GM19035 (cell line): Measurements from ENCODE around the gene TBC1D23.
"Not testable (repeated sequence)": the region's sequence is repeated elsewhere in the genome, so short reads cannot be mapped to it uniquely, and the experiment has no call there.

Experiments used
- ATAC-seq: cut with Tn5 transposase; IDR thresholded peaks from one replicate; pipeline ENCODE4 v1.9.1; 2021; ENCODE audit not compliant: unreplicated experiment

The TBC1D23 gene

GRCh38 chr3:100260685-100261484 is at the start of gene TBC1D23:
Gene TBC1D23, plus strand, starts transcription at chr3:100260992. Its CDS starts 27 bp downstream, at chr3:100261019.
- ATAC-seq: peak; percentile 100

- ATAC-seq: no peak
Measured at GRCh38 chr3:100213891-100214573, 46.8 kb upstream of the TBC1D23 start.

DNA sequence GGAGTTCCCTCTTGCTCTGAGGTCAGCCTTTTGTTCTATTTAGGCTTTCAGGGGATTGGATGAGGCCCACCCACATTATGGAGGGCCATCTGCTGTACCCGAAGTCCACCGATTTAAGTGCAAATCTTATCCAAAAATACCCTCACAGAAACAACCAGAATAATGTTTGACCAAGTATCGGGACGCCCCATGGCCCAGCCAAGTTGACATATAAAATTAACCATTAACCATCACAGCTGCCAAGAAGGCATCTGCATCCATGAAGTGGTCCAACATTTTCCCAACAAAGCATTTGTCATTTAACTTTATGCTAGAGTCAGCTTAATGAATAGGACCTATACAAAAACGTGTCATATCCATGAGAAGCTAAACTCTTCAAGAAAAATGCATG is 46.2 kb upstream of the TBC1D23 start:
- no peak for ATAC-seq

DNA sequence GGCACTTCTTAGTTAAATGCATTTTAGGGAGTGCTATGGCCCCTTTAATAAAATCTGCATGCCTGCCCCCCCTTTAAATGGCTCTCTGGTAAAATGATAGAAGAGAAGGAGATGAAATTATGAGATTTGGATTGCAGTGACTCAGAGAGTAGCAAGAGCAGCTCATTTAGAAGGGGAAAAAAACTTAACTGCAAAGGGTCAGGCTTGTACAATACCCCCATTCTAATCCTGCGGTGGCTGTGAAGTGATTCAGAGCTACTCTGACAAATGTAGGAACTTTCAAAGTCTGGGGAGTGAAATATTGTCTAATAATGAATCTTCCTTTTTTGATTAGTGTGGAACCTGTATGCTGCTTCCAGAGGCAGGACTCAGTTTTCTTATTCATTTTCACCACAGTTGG is 44.1 kb upstream of the TBC1D23 start:
- ATAC-seq: no peak

DNA sequence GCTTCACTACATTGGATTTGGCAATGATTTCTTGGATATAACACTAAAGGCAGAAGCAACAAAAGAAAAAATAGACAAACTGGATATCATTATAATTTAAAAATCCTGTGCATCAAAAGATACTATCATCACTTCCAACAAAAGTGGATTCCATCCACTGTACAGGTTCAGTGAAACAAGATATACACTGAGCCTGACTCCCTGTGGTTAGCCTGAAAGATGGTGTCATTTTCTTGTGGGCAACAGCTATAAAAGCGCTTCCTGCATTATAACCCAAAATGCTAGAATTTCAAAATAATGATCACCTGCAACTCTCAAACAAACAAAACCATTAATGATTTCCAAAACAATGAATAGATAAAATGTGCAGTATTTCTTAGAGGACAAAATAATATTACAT is 39.6 kb upstream of the TBC1D23 start:
- ATAC-seq: no peak

DNA sequence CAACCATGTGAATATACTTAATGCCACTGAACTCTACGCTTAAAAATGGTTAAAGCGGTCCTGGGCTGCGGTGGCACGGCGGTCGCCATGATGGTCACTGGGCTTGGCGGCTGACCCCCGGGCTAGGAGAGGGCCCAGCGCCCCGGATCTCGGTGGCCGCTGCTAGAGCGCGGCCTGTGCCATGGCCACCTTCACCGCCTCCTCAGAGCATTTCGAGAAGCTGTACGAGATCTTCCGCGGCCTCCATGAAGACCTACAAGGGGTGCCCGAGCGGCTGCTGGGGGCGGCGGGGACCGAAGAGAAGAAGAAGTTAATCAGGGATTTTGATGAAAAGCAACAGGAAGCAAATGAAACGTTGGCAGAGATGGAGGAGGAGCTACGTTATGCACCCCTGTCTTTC is 35.6 kb upstream of the TBC1D23 start:
- no peak for ATAC-seq

DNA sequence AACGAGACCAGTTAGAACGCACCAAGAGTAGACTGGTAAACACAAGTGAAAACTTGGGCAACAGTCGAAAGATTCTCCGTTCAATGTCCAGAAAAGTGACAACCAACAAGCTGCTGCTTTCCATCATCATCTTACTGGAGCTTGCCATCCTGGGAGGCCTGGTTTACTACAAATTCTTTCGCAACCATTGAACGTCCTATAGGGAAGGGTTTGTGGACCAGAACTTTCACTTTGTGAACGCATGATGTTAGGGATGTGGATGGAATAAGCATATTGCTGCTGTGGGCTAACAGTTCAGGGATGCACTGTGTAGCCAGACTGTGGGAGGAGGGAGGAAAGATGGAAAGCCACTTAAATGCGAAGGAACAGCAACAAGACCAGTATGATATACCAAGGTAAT is 34.9 kb upstream of the TBC1D23 start:
- no peak for ATAC-seq

DNA sequence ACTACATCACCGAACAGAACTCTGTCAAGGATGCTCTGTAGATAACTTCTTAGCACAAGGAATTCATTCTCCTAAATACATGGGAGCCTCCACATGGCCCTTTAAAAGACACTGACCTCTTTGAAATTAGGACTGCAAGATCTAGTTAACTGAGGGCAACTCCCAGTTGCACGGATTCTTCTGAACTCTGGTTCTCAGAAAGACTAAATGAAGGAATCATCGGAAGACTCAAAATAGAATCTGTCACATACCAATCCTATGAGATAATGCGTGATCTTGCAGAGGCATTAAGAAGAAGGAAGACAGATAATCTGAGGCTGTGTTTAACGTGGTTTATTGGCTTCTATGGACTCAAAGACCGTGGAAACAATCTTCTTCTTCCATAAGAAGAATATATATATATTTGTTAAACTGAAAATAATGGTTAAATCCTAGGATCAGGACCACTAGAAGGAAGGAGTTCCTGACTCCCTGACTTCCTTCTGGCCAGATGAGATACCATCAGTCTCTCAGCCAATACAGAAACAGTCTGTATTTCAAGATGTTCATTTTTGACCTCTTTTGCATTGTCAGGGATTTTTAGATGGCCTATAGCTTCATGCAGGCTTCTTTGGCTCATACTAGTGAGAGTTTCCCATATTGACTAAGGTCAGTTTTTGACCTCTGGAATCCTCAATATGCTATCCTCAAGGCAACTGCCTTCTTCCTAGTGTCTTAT is 33.9 kb upstream of the TBC1D23 start:
- ATAC-seq: no peak

- no peak for ATAC-seq
Measured at GRCh38 chr3:100227511-100227921, 33.3 kb upstream of the TBC1D23 start.

DNA sequence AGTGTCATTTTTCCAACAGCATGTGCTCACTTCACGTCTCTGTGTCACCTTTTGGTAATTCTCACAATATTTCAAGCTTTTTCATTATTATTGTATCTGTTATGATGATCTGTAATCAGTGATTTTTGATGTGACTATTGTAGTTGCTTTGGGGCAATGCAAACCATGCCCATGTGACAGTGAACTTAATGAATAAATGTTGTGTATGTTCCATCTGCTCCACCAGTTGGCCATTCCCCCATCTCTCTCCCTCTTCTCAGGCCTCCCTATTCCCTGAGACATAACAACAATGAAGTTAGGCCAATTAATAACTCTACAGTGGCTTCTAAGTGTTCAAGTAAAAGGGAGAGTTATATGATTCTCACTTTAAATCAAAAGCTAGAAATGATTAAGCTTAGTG is 32.5 kb upstream of the TBC1D23 start:
- ATAC-seq: no peak

DNA sequence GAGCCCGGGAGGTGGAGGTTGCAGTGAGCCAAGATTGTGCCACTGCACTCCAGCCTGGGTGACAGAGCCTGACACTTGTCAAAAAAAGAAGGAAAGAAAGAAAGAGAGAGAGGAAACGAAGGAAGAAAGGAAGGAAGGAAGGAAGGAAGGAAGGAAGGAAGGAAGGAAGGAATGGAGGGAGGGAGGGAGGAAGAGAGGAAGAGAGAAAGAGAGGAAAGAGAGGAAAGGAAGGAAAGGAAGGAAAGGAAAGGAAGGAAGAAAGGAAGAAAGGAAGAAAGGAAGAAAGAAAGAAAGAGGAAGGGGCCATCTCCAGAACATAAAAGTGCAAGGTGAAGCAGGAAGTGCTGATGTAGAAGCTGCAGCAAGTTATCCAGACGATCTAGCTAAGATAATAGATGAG is 31.6 kb upstream of the TBC1D23 start:
- not testable (repeated sequence) for ATAC-seq

DNA sequence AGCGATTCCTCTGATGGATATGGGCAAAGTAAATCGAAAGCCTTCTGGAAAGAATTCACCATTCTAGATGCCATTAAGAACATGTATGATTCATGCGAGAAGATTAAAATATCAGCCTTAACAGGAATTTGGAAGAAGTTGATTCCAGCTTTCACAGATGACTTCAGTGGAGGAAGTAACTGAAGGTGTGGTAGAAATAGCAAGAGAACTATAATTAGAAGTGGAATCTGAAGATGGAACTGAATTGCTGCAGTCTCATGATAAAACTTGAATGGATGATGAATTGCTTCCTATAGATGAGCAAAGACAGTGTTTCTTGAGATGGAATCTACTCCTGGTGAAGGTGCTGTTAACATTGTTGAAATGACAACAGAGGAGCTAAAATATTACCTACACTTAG is 30.1 kb upstream of the TBC1D23 start:
- ATAC-seq: no peak

- no peak for ATAC-seq
Measured at GRCh38 chr3:100231668-100232067, 29.1 kb upstream of the TBC1D23 start.

GRCh38 chr3:100234364-100234763 is 26.4 kb upstream of the TBC1D23 start:
- no peak for ATAC-seq

DNA sequence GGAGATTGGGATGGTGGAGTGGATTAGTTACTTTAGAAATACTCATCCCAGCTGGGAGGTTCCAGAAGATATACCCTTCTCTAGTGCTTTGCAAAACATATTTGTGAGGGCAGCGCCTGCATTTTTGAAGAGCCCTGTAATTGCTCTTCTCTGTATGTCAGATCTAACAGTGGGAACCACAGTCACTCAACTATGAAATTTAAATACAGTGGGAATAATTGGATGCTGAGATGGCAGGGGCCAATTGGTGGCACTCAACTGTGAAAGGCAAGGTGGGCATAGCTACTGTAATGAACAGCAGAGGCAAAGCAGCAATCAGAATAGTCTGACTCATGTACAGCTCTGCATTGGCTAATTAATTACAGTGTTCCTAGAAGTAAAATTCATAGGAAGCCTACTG is 22.2 kb upstream of the TBC1D23 start:
- no peak for ATAC-seq

- ATAC-seq: not testable (repeated sequence)
Measured at GRCh38 chr3:100242471-100242870, 18.3 kb upstream of the TBC1D23 start.

- no peak for ATAC-seq
Measured at GRCh38 chr3:100244264-100244663, 16.5 kb upstream of the TBC1D23 start.

DNA sequence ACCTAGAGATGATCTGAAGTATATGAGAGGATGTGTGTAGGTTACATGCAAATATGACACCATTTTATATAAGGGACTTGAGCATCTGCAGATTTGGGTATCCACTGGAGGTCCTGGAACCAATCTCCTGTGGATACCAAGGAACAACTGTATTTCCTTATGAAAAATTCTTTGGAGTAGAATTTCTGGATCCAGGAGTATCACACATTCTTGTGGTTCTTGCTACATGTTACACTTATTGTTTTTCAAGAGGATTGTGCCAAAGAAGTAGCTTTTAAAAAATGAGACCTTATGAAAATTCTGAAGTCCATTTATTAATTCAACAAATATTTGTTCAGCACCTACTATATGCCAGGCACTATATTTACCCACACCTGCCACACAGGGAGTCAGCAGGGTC is 15.7 kb upstream of the TBC1D23 start:
- ATAC-seq: no peak

- no peak for ATAC-seq
Measured at GRCh38 chr3:100245927-100246326, 14.9 kb upstream of the TBC1D23 start.

- no peak for ATAC-seq
Measured at GRCh38 chr3:100246999-100247398, 13.8 kb upstream of the TBC1D23 start.

DNA sequence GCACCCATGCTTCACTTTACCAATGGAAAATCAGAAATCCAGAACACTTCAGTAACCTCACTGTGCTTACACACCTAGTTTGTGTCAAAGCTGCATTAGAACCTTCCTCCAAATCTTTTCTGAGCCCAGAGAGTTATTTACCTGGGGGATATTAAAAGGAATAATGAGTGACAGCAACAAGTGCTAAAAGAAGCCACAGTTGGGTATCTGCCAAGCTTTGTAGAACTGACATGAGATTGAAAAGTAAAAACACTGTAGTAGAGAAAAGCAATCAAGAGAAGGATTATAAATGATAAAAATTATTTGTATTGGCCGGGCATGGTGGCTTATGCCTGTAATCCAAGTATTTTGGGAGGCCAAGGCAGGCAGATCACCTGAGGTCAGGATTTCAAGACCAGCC is 8.8 kb upstream of the TBC1D23 start:
- no peak for ATAC-seq
